GM18868 (cell line): ENCODE results near the gene PHF5A.

Experiments
- ATAC-seq: cut with Tn5 transposase; IDR thresholded peaks from one replicate; pipeline ENCODE4 v1.9.1; 2021; ENCODE audit warnings: mild to moderate bottlenecking, moderate library complexity; ENCODE audit not compliant: unreplicated experiment

The PHF5A gene

DNA sequence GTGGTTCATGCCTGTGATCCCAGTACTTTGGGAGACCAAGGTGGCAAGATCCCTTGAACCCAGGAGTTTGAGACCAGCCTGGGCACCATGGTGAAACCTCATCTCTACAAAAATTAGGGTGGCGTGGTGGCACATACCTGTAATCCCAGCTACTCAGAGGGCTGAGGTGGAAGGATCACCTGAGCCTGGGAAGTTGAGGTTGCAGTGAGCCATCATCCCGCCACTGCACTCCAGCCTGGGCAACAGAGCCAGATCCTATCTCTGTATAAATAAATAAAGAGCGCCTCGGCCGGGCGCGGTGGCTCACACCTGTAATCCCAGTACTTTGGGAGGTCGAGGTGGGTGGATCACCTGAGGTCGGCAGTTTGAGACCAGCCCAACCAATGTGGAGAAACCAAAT, 49.8 kb downstream of the PHF5A start:
- no peak for ATAC-seq

DNA sequence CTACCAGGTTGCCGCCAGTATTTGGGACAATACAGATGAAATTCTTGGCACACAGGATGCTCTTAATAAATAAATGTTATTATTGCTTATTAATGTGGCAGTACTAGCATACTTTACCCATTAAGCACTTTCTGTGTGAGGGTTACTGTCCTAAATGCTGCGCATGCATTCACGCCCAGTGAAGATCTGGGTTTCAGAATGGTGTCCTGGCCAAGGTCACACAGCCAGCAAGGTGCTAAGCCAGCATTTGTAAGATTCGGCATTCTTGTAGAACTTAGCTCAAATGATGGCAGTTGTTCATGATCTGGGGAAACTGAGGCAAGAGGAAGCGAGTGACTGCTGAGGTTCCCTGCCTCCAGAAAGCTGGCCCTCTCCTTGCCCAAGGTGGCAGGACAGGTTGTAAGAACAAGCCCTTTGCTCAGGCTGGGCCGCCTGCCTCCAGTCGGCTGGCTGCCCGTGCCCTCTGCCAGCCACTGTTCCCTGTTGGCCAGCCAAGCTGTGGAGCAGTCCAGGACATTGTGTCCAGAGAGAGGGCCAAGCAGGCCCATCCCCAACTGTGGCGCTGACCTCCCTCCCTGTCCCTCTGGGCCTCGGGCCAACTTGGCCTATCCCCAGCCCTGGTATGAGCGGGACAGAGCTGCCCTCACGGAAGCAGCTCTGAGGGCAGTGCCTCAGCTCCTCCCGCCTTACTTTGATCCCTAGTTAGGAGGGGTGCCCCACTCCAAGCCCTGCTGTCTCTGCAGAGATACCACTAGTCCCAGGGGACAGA, 50.7 kb downstream of the PHF5A start:
- ATAC-seq = no peak

DNA sequence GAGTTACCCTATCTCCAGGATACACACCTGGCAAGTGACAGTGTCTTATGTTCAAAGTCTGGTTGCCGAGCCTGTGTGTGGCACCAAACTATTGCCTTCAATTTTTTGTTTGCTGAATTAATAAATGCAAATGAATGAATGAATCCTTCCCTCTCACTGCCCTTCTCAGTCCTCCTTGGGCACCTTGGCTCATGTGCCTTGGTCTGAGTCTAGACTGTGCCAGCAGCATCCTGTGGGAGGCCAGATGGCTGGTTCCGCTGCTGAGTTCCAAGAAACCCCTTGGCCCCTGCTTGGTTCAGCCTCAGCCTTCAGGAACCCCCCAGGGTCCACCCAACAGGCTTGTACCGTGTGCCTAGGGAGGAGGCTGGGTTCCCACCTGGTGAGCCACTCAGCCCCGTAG, 52.9 kb downstream of the PHF5A start:
- ATAC-seq = no peak

DNA sequence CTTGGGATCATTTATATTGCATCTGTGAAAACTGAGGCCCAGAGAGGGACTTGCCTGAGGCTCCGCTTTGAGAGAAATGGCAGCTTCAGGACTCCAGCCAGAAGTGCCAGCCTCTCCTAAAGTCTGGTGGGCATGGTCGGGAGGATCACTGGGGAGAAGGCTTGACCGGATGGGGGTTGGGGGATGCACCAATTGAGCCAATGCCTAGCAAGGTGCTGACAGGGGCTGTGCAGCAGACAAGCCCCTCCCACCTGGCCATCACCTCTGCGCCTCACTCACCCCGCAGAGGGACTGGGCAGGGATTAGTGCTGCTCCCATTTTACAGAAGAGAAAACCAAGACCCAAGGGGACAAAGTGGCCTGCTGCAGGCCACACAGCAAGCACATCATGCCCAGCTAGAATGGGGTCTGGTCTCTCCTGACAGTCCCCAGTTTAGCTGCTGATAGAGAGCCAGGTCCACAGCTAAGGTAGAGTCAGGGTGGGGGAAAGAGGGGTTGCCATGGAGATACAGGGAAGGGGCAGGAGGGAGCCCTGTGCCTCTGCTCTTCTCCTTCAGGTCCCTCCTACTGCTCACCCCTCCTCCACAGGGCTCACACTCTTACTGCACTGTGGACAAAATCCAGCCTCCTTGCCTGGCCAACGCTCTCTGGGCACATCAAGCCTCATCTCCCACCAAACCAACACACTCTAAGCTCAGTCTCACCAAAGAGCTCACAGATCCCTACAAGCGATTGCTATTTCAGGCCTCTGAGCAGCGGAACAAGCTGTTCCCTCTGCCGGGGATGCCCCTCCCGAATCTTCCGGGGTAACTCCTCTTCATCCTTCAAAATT, 57.3 kb downstream of the PHF5A start:
- no peak for ATAC-seq

DNA sequence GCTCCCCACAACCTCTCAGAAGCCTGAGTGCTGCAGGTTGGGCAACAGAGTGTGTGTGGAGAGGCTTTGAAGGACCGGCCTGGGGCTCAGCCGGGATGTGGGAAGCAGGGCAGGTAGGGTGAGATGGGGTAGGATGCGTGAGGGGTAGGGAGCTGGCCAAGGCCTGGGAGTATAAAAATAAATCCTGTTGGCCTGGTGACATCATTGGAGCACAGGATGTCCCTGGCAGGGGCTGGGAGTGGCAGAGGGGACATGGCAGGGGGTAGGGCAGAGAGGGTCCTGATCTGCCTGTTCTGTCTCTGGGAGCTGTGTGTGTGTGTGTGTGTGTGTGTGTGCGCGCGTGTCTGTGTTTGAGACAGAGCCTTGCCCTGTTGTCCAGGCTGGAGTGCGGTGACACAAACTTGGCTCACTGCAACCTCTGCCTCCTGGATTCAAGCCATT, 58.2 kb downstream of the PHF5A start:
- no peak for ATAC-seq
